Measurements from ENCODE around the gene NFAM1.

DNA sequence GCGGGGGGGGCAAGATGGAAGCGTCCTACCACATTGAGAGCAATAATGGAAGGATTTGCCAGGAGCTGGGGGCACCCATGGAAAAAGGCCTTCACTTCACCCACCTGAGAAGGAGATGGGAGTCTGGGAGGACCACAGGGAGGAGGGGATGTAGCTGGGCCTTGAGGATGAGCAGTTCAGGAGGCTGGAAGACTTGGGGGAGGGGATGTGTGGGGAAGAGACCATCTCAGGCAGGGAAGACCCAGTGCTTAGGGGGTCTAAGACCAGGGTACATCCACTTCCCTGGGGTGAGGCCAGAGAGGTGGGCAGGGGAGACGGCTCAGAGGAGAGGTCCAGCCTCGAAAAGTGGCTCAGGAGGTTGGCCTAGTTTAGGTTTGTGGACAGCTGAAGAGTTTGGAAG is 90.4 kb downstream of the NFAM1 start:
- TF ChIP-seq, protein P1, sequence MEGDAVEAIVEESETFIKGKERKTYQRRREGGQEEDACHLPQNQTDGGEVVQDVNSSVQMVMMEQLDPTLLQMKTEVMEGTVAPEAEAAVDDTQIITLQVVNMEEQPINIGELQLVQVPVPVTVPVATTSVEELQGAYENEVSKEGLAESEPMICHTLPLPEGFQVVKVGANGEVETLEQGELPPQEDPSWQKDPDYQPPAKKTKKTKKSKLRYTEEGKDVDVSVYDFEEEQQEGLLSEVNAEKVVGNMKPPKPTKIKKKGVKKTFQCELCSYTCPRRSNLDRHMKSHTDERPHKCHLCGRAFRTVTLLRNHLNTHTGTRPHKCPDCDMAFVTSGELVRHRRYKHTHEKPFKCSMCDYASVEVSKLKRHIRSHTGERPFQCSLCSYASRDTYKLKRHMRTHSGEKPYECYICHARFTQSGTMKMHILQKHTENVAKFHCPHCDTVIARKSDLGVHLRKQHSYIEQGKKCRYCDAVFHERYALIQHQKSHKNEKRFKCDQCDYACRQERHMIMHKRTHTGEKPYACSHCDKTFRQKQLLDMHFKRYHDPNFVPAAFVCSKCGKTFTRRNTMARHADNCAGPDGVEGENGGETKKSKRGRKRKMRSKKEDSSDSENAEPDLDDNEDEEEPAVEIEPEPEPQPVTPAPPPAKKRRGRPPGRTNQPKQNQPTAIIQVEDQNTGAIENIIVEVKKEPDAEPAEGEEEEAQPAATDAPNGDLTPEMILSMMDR (IDR thresholded peaks at IDR 0.05; ENCODE audit: low read depth, low read length, missing input control) = no peak
- TF ChIP-seq, protein P2, sequence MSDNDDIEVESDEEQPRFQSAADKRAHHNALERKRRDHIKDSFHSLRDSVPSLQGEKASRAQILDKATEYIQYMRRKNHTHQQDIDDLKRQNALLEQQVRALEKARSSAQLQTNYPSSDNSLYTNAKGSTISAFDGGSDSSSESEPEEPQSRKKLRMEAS (IDR thresholded peaks at IDR 0.05) = no peak
- TF ChIP-seq, protein P3, sequence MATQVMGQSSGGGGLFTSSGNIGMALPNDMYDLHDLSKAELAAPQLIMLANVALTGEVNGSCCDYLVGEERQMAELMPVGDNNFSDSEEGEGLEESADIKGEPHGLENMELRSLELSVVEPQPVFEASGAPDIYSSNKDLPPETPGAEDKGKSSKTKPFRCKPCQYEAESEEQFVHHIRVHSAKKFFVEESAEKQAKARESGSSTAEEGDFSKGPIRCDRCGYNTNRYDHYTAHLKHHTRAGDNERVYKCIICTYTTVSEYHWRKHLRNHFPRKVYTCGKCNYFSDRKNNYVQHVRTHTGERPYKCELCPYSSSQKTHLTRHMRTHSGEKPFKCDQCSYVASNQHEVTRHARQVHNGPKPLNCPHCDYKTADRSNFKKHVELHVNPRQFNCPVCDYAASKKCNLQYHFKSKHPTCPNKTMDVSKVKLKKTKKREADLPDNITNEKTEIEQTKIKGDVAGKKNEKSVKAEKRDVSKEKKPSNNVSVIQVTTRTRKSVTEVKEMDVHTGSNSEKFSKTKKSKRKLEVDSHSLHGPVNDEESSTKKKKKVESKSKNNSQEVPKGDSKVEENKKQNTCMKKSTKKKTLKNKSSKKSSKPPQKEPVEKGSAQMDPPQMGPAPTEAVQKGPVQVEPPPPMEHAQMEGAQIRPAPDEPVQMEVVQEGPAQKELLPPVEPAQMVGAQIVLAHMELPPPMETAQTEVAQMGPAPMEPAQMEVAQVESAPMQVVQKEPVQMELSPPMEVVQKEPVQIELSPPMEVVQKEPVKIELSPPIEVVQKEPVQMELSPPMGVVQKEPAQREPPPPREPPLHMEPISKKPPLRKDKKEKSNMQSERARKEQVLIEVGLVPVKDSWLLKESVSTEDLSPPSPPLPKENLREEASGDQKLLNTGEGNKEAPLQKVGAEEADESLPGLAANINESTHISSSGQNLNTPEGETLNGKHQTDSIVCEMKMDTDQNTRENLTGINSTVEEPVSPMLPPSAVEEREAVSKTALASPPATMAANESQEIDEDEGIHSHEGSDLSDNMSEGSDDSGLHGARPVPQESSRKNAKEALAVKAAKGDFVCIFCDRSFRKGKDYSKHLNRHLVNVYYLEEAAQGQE (IDR thresholded peaks at IDR 0.05) = no peak
- TF ChIP-seq, protein P4, sequence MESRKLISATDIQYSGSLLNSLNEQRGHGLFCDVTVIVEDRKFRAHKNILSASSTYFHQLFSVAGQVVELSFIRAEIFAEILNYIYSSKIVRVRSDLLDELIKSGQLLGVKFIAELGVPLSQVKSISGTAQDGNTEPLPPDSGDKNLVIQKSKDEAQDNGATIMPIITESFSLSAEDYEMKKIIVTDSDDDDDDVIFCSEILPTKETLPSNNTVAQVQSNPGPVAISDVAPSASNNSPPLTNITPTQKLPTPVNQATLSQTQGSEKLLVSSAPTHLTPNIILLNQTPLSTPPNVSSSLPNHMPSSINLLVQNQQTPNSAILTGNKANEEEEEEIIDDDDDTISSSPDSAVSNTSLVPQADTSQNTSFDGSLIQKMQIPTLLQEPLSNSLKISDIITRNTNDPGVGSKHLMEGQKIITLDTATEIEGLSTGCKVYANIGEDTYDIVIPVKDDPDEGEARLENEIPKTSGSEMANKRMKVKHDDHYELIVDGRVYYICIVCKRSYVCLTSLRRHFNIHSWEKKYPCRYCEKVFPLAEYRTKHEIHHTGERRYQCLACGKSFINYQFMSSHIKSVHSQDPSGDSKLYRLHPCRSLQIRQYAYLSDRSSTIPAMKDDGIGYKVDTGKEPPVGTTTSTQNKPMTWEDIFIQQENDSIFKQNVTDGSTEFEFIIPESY (IDR thresholded peaks at IDR 0.05) = no peak
- no peak for TF ChIP-seq GABPA (IDR thresholded peaks at IDR 0.05 in 1 of 2, conservative IDR thresholded peaks at IDR 0.05 in 1 of 2)
- no peak for TF ChIP-seq FOXA1 (IDR thresholded peaks at IDR 0.05)
- TF ChIP-seq RAD21 (IDR thresholded peaks at IDR 0.05) = no peak
- TF ChIP-seq TAF1 (conservative IDR thresholded peaks at IDR 0.05) = no peak
- no peak for TF ChIP-seq JUND (IDR thresholded peaks at IDR 0.05)
- TF ChIP-seq RXRA (IDR thresholded peaks at IDR 0.05) = no peak
- TF ChIP-seq, protein P5, sequence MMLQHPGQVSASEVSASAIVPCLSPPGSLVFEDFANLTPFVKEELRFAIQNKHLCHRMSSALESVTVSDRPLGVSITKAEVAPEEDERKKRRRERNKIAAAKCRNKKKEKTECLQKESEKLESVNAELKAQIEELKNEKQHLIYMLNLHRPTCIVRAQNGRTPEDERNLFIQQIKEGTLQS (IDR thresholded peaks at IDR 0.05) = no peak

Measured in liver (tissue), 3 donors.